Chondrocyte (in vitro differentiated cells): Measurements from ENCODE around the gene RYR2. TPM values are rescaled to one million over a fixed set of nuclear protein-coding genes. Genes with fewer than 3 reads are reported as not detected.

Experiments used
- DNase-seq: peaks from one replicate; pipeline ENCODE4 v3.0.0; 2021; ENCODE audit warnings: mixed read lengths, low spot score
- H3K27ac Mint-ChIP-seq: one replicate; pipeline ENCODE4 v1.8.0; 2021; ENCODE audit warnings: mild to moderate bottlenecking, moderate library complexity, mixed read lengths; ENCODE audit not compliant: unreplicated experiment
- H3K27me3 Mint-ChIP-seq: 2 replicates; pipeline ENCODE4 v1.8.0; 2021; ENCODE audit warnings: low read depth, mixed read lengths
- H3K36me3 Mint-ChIP-seq: 2 replicates; pipeline ENCODE4 v1.8.0; 2021; ENCODE audit warnings: low read depth, mixed read lengths
- H3K4me1 Mint-ChIP-seq: 2 replicates; pipeline ENCODE4 v1.8.0; 2021; ENCODE audit warnings: low read depth, mild to moderate bottlenecking, mixed read lengths
- H3K4me3 Mint-ChIP-seq: one replicate; pipeline ENCODE4 v1.8.0; 2021; ENCODE audit warnings: mild to moderate bottlenecking, moderate library complexity, mixed read lengths; ENCODE audit not compliant: unreplicated experiment
- H3K9me3 Mint-ChIP-seq: 2 replicates; pipeline ENCODE4 v1.8.0; 2021; ENCODE audit warnings: low read depth, mixed read lengths
- total RNA-seq: library from RNA; stranded (reverse); gene quantifications from 3 replicates; pipeline ENCODE4 v1.2.1, GENCODE V29; 2021
- TF ChIP-seq, protein P1 (sequence below): fragments of 200-600 bp; sonication (generic); IDR thresholded peaks from 2 replicates; pipeline ENCODE4 v1.5.0; 2021; ENCODE audit warnings: antibody characterized with exemption, mild to moderate bottlenecking, moderate library complexity

Gene RYR2
- total RNA-seq, 1 donor from 2014 or later = 0.12 TPM

GRCh38 chr1:237091691-237092090, 49.7 kb downstream of the RYR2 start:
- Mint-ChIP-seq H3K9me3 (no peaks in the 10 kb centered on the region), H3K27ac (no peak overlapping the region), H3K27me3 (peaks cover 2% of the 10 kb centered on the region), H3K4me3 (no peak overlapping the region), H3K36me3 (no peaks in the 10 kb centered on the region), H3K4me1 (no peaks in the 10 kb centered on the region)
- TF ChIP-seq, protein P1, sequence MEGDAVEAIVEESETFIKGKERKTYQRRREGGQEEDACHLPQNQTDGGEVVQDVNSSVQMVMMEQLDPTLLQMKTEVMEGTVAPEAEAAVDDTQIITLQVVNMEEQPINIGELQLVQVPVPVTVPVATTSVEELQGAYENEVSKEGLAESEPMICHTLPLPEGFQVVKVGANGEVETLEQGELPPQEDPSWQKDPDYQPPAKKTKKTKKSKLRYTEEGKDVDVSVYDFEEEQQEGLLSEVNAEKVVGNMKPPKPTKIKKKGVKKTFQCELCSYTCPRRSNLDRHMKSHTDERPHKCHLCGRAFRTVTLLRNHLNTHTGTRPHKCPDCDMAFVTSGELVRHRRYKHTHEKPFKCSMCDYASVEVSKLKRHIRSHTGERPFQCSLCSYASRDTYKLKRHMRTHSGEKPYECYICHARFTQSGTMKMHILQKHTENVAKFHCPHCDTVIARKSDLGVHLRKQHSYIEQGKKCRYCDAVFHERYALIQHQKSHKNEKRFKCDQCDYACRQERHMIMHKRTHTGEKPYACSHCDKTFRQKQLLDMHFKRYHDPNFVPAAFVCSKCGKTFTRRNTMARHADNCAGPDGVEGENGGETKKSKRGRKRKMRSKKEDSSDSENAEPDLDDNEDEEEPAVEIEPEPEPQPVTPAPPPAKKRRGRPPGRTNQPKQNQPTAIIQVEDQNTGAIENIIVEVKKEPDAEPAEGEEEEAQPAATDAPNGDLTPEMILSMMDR = no peak
- DNase-seq = no peak

DNA sequence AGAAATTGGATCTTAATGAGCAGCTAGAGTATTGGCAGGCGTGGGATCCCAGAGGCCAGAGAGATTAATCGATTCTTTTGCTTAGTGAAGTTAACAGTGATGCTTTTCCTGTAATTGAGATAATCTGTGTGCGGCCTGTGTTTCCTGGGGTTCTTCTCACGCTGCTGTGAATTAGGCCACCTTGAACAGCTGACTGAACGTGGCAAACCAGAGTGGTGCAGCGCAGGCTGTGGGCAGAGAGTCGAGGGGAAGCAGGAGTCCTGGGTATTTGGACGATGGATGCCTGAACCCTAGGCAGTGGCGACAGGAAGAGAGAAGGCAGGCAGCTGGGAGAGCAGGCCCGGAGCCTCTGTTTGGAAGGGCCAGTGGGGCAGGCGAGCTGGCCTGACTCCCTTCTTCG, 51.7 kb downstream of the RYR2 start:
- DNase-seq = no peak
- no peaks in the 10 kb centered on the region for H3K36me3 Mint-ChIP-seq
- H3K4me1 Mint-ChIP-seq = no peaks in the 10 kb centered on the region
- no peak overlapping the region for H3K4me3 Mint-ChIP-seq
- H3K9me3 Mint-ChIP-seq = no peaks in the 10 kb centered on the region
- peaks cover 2% of the 10 kb centered on the region for H3K27me3 Mint-ChIP-seq
- no peak overlapping the region for H3K27ac Mint-ChIP-seq
- TF ChIP-seq, protein P1 = no peak

GRCh38 chr1:237098541-237098940, 56.6 kb downstream of the RYR2 start:
- Mint-ChIP-seq H3K4me3 (no peak overlapping the region), H3K27ac (no peak overlapping the region), H3K27me3 (peaks cover 8% of the 10 kb centered on the region), H3K4me1 (no peaks in the 10 kb centered on the region), H3K36me3 (no peaks in the 10 kb centered on the region), H3K9me3 (no peaks in the 10 kb centered on the region)
- TF ChIP-seq, protein P1 = no peak
- DNase-seq = no peak

- Mint-ChIP-seq H3K4me3 (no peak overlapping the region), H3K36me3 (no peaks in the 10 kb centered on the region), H3K27ac (no peak overlapping the region), H3K9me3 (no peaks in the 10 kb centered on the region), H3K4me1 (no peaks in the 10 kb centered on the region), H3K27me3 (peaks cover 13% of the 10 kb centered on the region)
- DNase-seq = no peak
- TF ChIP-seq, protein P1 = no peak
These were observed 61.0 kb downstream of the RYR2 start for GRCh38 chr1:237103021-237103420.

DNA sequence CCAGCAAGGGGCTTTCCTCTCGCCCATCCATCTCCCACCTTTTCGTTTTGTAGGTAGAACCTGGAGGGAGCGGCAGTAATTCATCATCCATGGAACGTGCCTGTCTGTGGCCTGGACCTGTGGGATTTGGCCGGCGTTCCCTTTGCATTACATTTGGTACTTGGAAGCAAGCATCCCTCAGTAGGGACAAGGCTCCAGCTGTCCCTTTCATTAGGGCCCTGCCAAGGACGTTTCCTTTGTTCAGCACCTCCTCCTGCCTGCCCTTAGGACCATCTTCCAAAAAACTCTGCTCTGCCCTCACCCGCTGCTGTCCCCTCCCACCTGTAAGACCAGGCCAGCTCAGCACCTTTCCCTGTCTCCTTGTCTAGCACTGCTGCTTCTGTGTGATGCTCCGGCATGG, 62.1 kb downstream of the RYR2 start:
- peaks cover 11% of the 10 kb centered on the region for H3K27me3 Mint-ChIP-seq

More for the DNA sequence above, 62.1 kb downstream of the RYR2 start:
- Mint-ChIP-seq H3K9me3 (no peaks in the 10 kb centered on the region), H3K27ac (no peak overlapping the region), H3K4me3 (no peak overlapping the region), H3K36me3 (no peaks in the 10 kb centered on the region), H3K4me1 (no peaks in the 10 kb centered on the region)
- DNase-seq = no peak
- TF ChIP-seq, protein P1 = no peak
